ENCODE data around the gene FN1. TPM values are rescaled to one million over a fixed set of nuclear protein-coding genes. Genes with fewer than 3 reads are reported as not detected.

FN1 gene
- polyA plus RNA-seq, 1 of the 3 experiments (the other 2 are of a cell fraction) = 1,671 TPM

- Histone ChIP-seq H3K9ac (no peak overlapping the region), H3K36me3 (replicated peaks in 1 of 2; ENCODE audit: control insufficient read depth in 1 of 2, insufficient read depth in 2 of 2, low read length in 1 of 2) (peaks cover 37 to 77% of the 10 kb centered on the region in 2 experiments), H3K9me2 (no peaks in the 10 kb centered on the region), H3K4me3 (ENCODE audit: low read depth in 2 of 2, low read length in 1 of 2) (no peak overlapping the region), H3K4me2 (no peak overlapping the region), H3K4me1 (ENCODE audit: control insufficient read depth in 1 of 2, insufficient read depth in 2 of 2, low read depth in 1 of 2, low read length in 1 of 2) (no peaks in the 10 kb centered on the region; a peak in 1 of 4 replicates), H3F3A (replicated peaks; ENCODE audit: insufficient read depth) (peaks cover 10% of the 10 kb centered on the region), H3K9me3 (no peaks in the 10 kb centered on the region), H4K20me1 (ENCODE audit: insufficient read depth) (no peaks in the 10 kb centered on the region), H3K27ac (ENCODE audit: low read depth in 2 of 2, low read length in 1 of 2) (no peak overlapping the region), H2AFZ (ENCODE audit: low read depth) (no peak overlapping the region), H3K27me3 (ENCODE audit: insufficient read depth) (no peaks in the 10 kb centered on the region), H3K79me2 (ENCODE audit: insufficient read depth) (peaks cover 65% of the 10 kb centered on the region)
- TF ChIP-seq IRF3 (IDR thresholded peaks at IDR 0.05; ENCODE audit: low read depth, low read length) (no peak), GATA2 (CRISPR knock-in tag; IDR thresholded peaks at IDR 0.05) (no peak), REST (IDR thresholded peaks at IDR 0.05; ENCODE audit: low read depth, low read length) (no peak), FOXJ3 (CRISPR knock-in tag; IDR thresholded peaks at IDR 0.05) (no peak), USF1 (IDR thresholded peaks at IDR 0.05; ENCODE audit: borderline replicate concordance, low read depth) (no peak), RCOR1 (IDR thresholded peaks at IDR 0.05; ENCODE audit: low read length) (no peak), GABPA (IDR thresholded peaks at IDR 0.05; ENCODE audit: low read depth) (no peak), POLR2AphosphoS5 (IDR thresholded peaks at IDR 0.05; ENCODE audit: low read depth, low read length) (no peak), PBX3 (IDR thresholded peaks at IDR 0.05) (no peak), FOXM1 (IDR thresholded peaks at IDR 0.05; ENCODE audit: low read depth) (no peak), YY1 (IDR thresholded peaks at IDR 0.05; ENCODE audit: low read depth) (no peak), JUND (IDR thresholded peaks at IDR 0.05) (no peak), FOSL2 (IDR thresholded peaks at IDR 0.05; ENCODE audit: borderline replicate concordance, low read depth) (no peak), RXRA (IDR thresholded peaks at IDR 0.05; ENCODE audit: borderline replicate concordance, low read depth) (no peak), CHD2 (IDR thresholded peaks at IDR 0.05; ENCODE audit: low read length, partially characterized antibody) (no peak), TCF12 (IDR thresholded peaks at IDR 0.05) (no peak)
- ChIA-PET CTCF (interaction anchor here (0.9 to 1.3 kb wide), 3 partner anchors 8 to 360 kb away, joined by 3 read pairs; partner anchors contain the start of gene ATIC), POLR2A (no interaction called here)
- no peak for DNase-seq
- 90% methylated on average over 7 of the region's 7 CpGs for WGBS (ENCODE audit: low lambda C conversion rate)
These were observed 115.2 kb downstream of the FN1 start for GRCh38 chr2:215320679-215321078.

All from SK-N-SH (cell line).